ENCODE data around the gene SYT17.

Gene SYT17

DNA sequence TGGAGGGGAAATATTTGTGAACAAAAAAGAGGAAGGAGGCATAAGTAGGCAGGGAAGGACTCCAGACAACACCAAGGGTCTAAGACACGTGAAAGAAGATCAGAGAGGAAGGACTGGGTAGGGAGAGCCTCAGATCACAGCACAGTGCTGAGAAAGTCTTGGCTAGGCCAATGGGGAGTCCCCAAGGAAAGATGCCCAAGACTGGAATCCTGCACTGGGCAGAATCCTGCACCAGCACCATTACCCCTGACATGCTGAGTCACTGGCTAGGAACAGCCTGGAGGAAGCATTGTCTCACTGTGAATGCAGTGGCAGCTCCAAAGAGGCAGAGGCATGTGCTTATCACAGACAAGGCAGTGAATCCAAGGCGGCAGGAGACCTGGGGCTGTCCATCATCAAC, 136.7 kb downstream of the SYT17 start:
- Histone ChIP-seq H3K27ac (ENCODE audit: low read depth, low read length) (no peak overlapping the region), H3K9ac (ENCODE audit: low read depth, low read length) (no peak overlapping the region), H3K4me1 (ENCODE audit: control insufficient read depth, insufficient read depth, low read length) (no peaks in the 10 kb centered on the region)

DNA sequence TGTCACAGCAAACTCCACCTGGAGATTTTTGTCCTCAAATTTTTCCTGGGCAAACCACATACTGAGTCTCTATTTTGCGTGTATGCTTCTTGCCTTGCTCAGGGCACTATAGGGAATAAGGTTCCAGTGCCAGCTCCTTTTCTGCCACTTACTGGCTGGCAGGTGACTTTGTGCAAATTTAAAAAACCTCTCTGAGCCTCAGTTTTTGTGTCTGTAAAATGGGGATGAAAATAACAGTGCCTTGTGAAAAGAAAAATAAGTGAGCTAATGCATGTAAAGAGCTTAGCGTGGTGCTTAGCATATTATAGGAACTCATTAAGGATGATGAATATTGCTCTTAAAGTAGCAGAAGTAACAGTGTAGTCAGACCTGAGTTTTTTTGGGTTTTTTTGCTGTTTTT, 137.4 kb downstream of the SYT17 start:
- Histone ChIP-seq H3K27me3 (ENCODE audit: control insufficient read depth, insufficient read depth, low read length) (no peaks in the 10 kb centered on the region), H3K4me1 (ENCODE audit: control insufficient read depth, insufficient read depth, low read length) (no peaks in the 10 kb centered on the region), H3K27ac (ENCODE audit: low read depth, low read length) (no peak overlapping the region), H3K36me3 (ENCODE audit: control insufficient read depth, insufficient read depth, low read length) (no peaks in the 10 kb centered on the region), H3K9ac (ENCODE audit: low read depth, low read length) (no peak overlapping the region), H3K4me3 (ENCODE audit: low read depth, low read length) (no peak overlapping the region), H3K9me3 (ENCODE audit: control insufficient read depth, insufficient read depth, low read length) (no peaks in the 10 kb centered on the region)

More for the DNA sequence above, 136.7 kb downstream of the SYT17 start:
- Histone ChIP-seq H3K36me3 (ENCODE audit: control insufficient read depth, insufficient read depth, low read length) (no peaks in the 10 kb centered on the region), H3K4me3 (ENCODE audit: low read depth, low read length) (no peak overlapping the region), H3K27me3 (ENCODE audit: control insufficient read depth, insufficient read depth, low read length) (no peaks in the 10 kb centered on the region), H3K9me3 (ENCODE audit: control insufficient read depth, insufficient read depth, low read length) (no peaks in the 10 kb centered on the region)

DNA sequence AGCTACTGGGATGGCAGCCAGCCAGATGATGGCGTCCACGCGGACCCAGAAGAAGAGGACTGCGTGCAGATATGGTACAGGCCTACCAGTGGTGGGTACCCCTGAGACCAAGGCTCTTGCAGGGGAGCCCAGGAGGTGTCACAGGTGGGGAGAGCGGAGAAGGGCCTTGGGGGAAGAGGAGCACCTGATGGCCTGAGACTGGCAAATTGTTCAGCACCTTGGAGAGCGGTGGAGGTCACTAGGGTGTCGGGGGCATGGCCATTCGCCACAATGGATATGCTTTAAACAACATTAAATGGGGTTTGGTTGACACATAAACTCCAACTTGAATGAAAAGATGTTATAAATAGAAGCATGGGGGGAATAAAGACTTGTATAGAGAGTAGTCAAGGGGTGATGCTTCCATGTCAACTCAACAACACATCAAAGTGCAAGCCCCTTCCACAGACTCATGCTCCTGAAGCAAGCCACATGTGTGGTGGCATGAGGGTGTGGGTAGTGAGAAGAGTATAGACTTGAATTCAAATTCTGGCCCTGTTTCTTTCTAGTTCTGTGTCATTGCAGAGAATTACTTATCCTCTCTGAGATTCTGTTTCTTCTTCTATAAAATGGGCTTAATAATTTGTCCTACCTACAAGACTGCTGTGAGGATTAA, 139.7 kb downstream of the SYT17 start:
- no peak overlapping the region for H3K4me3 ChIP-seq (ENCODE audit: low read depth, low read length)
- no peaks in the 10 kb centered on the region for H3K9me3 ChIP-seq (ENCODE audit: control insufficient read depth, insufficient read depth, low read length)
- H3K36me3 ChIP-seq (ENCODE audit: control insufficient read depth, insufficient read depth, low read length) = no peaks in the 10 kb centered on the region
- no peak overlapping the region for H3K9ac ChIP-seq (ENCODE audit: low read depth, low read length)
- no peaks in the 10 kb centered on the region for H3K4me1 ChIP-seq (ENCODE audit: control insufficient read depth, insufficient read depth, low read length)
- no peak overlapping the region for H3K27ac ChIP-seq (ENCODE audit: low read depth, low read length)
- no peaks in the 10 kb centered on the region for H3K27me3 ChIP-seq (ENCODE audit: control insufficient read depth, insufficient read depth, low read length)

DNA sequence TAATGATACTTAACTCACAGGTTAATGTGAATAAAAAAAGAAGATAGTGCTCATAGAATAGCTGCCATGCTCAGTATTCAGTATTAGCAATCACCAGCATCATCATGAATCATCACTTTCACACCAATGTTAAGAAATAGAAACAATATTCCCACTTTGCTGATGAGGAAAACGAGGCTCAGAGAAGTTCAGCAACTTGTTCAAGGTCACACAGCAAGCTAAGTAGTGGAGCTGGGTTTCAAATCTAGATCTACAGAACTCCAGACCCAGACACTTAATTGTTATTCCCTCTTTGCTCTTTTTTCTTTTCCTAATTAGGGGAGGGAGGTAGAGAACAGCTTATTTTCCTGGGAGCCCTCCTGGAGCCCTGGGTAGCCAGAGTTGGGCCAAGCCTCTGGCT, 140.4 kb downstream of the SYT17 start:
- no peak overlapping the region for H3K27ac ChIP-seq (ENCODE audit: low read depth, low read length)
- H3K27me3 ChIP-seq (ENCODE audit: control insufficient read depth, insufficient read depth, low read length) = no peaks in the 10 kb centered on the region
- H3K4me3 ChIP-seq (ENCODE audit: low read depth, low read length) = no peak overlapping the region
- H3K9ac ChIP-seq (ENCODE audit: low read depth, low read length) = no peak overlapping the region
- no peaks in the 10 kb centered on the region for H3K36me3 ChIP-seq (ENCODE audit: control insufficient read depth, insufficient read depth, low read length)
- H3K9me3 ChIP-seq (ENCODE audit: control insufficient read depth, insufficient read depth, low read length) = no peaks in the 10 kb centered on the region
- H3K4me1 ChIP-seq (ENCODE audit: control insufficient read depth, insufficient read depth, low read length) = no peaks in the 10 kb centered on the region

DNA sequence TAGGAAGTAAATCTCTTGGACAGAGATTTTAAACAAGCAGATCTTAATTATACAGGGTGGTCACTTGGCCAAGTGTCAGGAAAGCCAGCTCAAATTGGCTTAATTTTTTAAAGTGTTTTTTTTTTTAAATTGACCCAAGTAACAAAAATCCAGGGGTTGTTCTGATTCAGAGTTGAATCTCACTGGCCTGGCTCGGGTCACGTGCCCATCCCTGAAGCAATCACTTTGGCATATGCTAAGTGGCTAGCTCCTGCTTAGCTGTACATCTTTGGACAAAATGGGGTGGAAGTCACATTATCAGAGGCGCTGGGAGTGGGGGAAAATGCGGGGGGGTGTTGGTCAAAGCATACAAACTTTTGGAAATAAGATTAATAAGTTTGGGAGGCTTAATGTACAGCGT, 141.1 kb downstream of the SYT17 start:
- Histone ChIP-seq H3K27me3 (ENCODE audit: control insufficient read depth, insufficient read depth, low read length) (no peaks in the 10 kb centered on the region), H3K4me1 (ENCODE audit: control insufficient read depth, insufficient read depth, low read length) (no peaks in the 10 kb centered on the region), H3K9me3 (ENCODE audit: control insufficient read depth, insufficient read depth, low read length) (no peaks in the 10 kb centered on the region), H3K36me3 (ENCODE audit: control insufficient read depth, insufficient read depth, low read length) (no peaks in the 10 kb centered on the region), H3K27ac (ENCODE audit: low read depth, low read length) (no peak overlapping the region), H3K9ac (ENCODE audit: low read depth, low read length) (no peak overlapping the region), H3K4me3 (ENCODE audit: low read depth, low read length) (no peak overlapping the region)

DNA sequence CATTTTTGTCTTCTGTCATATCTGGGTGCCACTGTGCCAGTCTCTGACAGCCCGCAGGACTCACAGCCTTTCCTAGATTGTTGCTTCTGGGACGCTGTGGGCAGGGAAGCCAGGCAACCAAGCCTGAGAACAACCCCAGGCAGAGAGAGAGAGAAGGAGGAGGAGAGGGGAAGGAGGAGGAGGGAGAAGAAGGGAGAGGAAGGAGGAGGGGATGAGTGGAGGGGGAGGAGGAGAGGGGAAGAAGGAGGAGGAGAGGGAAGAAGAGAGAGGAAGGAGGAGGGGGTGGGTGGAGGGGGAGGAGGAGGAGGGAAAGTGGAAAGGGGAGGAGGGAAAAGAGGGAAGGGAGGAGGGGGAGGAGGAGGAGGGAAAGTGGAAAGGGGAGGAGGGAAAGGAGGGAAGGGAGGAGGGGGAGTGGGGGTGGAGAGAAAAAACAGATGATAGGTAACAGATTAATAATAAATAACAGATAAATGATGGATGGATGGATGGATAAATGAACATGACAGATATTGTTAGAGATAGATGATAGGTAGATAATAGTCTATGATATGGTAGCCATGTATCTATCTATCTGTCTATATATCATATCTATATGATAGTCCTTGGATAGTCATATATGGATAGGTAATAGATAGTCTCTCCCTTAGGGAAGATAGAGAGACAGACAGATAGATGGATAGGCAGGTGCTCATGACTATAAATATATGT, 146.8 kb downstream of the SYT17 start:
- Histone ChIP-seq H3K9me3 (ENCODE audit: control insufficient read depth, insufficient read depth, low read length) (no peaks in the 10 kb centered on the region), H3K4me1 (ENCODE audit: control insufficient read depth, insufficient read depth, low read length) (peaks cover 20% of the 10 kb centered on the region), H3K4me3 (ENCODE audit: low read depth, low read length) (no peak overlapping the region), H3K9ac (ENCODE audit: low read depth, low read length) (no peak overlapping the region), H3K36me3 (ENCODE audit: control insufficient read depth, insufficient read depth, low read length) (no peaks in the 10 kb centered on the region), H3K27ac (ENCODE audit: low read depth, low read length) (no peak overlapping the region), H3K27me3 (ENCODE audit: control insufficient read depth, insufficient read depth, low read length) (no peaks in the 10 kb centered on the region)

DNA sequence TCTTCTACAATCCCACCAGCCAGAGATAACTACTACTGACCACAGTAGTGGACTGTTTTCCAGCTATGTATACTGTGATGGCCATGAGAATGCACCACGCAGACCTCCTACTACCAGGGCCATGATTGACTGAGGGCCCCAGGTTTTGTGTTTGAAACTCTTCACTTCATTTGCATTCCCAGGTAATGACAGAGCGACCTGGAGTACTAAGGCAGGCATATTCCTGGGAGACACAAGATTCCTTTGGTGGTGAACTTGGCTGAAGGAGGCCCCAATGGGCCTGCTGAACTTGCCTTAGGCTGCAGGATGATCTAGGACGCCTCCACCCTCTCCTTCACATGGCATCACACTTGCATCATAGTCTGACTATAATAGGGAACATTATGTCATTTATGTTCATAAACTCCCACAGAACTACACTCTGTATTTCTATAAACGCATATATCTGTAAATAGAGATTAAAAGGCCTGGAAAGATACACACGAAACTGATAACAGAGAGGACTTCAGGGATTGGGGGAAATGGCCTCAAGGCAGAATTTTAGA, 147.9 kb downstream of the SYT17 start:
- H3K4me3 ChIP-seq (ENCODE audit: low read depth, low read length) = no peak overlapping the region
- H3K36me3 ChIP-seq (ENCODE audit: control insufficient read depth, insufficient read depth, low read length) = no peaks in the 10 kb centered on the region
- H3K27ac ChIP-seq (ENCODE audit: low read depth, low read length) = no peak overlapping the region
- no peak overlapping the region for H3K9ac ChIP-seq (ENCODE audit: low read depth, low read length)
- no peaks in the 10 kb centered on the region for H3K27me3 ChIP-seq (ENCODE audit: control insufficient read depth, insufficient read depth, low read length)
- peaks cover 20% of the 10 kb centered on the region for H3K4me1 ChIP-seq (ENCODE audit: control insufficient read depth, insufficient read depth, low read length)
- H3K9me3 ChIP-seq (ENCODE audit: control insufficient read depth, insufficient read depth, low read length) = no peaks in the 10 kb centered on the region

DNA sequence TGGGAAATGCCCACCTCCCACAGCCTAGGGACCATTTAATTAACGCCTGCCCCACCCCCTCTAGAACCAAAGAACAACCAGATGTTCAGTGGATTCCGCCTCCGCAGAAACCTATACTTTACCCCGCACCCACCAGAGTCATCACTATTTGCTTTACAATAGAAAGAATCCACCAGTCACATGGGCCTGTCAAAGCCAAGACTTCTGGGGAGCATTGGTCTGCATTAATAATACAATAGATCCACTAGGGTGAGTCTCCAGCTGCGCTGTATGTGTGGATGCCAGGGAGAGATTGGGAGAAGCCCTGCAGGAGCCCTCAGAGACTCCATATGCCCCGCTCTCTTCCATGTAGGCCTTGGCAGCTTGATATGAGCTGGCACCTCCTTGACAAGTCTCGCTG, 148.8 kb downstream of the SYT17 start:
- Histone ChIP-seq H3K4me1 (ENCODE audit: control insufficient read depth, insufficient read depth, low read length) (peaks cover 20% of the 10 kb centered on the region), H3K27ac (ENCODE audit: low read depth, low read length) (peak overlapping the region; percentile 42), H3K36me3 (ENCODE audit: control insufficient read depth, insufficient read depth, low read length) (no peaks in the 10 kb centered on the region), H3K9me3 (ENCODE audit: control insufficient read depth, insufficient read depth, low read length) (no peaks in the 10 kb centered on the region), H3K9ac (ENCODE audit: low read depth, low read length) (no peak overlapping the region), H3K4me3 (ENCODE audit: low read depth, low read length) (0 out of 2 replicates have a peak overlapping the region, but pooled peaks have one; percentile 14), H3K27me3 (ENCODE audit: control insufficient read depth, insufficient read depth, low read length) (no peaks in the 10 kb centered on the region)
